GM21723 (cell line): ENCODE measurements around the gene ATG16L1.

Source experiments
- ATAC-seq: cut with Tn5 transposase; IDR thresholded peaks from one replicate; pipeline ENCODE4 v1.9.1; 2021; ENCODE audit warnings: mild to moderate bottlenecking, moderate library complexity; ENCODE audit not compliant: unreplicated experiment

ATG16L1 gene

DNA sequence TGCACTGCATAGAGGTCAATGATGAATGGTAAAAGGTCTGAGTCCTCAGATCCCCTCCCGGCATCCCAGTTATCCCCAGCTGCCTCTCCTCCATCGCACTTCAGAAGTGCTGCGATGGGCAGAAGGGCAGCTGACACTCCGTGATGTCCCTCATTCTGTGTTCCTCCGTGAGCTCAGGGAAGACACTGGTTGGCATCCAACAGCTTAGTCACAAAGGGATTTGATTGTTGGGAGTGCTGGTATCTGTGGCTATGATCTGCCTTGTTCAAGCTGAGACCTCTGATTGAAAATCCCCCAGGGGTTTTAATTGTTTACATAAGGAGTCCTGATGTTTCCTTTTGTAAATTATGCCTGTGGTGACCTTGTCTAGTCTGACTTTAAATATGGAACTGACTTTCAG is 37.2 kb downstream of the ATG16L1 start:
- no peak for ATAC-seq

DNA sequence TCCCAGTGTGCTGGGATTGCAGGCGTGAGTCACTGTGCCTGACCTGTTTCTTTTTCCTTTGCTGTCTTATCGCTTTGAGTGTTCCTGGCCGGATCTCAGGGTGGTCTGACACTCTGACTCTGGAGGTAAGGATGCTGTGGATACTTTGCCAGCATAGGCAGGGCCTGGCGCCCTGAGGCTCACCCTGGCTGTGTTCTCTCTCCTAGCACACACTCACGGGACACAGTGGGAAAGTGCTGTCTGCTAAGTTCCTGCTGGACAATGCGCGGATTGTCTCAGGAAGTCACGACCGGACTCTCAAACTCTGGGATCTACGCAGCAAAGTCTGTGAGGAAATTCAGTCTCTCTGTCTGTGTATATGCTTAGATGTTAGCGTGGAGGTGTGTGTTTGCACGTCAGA is 38.2 kb downstream of the ATG16L1 start:
- no peak for ATAC-seq

DNA sequence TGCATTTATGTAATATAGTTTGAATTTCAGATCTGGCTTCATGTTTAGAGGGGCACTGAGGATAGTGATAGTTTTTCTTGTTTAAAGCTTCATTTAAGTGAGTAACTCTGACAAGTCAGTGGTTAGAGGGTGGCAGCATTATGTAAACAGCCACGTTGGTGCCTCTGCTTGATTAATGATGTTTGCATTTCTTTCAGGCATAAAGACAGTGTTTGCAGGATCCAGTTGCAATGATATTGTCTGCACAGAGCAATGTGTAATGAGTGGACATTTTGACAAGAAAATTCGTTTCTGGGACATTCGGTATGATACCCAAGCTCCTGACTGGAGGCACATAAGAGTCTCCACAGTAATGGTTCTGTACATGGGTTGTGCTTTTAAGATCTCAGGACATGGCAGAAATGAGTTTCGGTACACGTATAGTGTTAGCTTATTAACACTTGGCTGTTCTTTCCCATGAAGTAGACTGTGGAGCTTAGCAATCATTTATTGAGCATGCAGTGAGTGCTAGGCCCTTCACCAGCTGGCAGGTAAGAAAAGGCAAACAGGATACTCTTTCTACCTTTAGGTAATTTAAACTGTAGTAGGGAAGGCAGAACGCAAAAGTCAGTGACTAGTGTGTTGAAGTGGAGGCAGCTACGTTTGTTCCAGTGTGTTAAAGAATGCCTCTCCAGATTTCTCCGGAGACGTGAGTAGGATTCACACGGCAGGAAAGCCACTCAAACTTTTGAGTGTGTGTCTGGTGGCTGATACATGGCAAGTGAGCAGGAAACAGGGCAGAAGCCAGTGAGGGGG is 38.8 kb downstream of the ATG16L1 start:
- ATAC-seq, result no peak

DNA sequence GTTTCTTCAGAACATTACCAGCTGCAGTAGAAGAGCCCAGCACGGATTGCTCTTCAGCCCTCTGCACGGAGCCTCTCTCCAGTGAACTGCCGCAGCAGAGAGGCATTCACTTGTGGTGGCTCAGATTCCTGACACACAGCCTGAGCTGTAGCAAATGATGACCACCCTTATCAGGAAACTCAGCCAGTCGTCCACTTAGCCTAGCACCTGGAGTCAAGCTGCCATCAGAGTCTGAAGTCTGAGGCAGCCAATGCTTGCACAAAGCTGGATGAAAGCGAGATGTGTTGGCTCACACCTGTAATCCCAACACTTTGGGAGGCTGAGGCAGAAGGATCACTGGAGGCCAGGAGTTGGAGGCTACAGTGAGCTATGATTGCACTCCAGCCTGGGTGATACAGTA is 44.4 kb downstream of the ATG16L1 start:
- ATAC-seq, result no peak

DNA sequence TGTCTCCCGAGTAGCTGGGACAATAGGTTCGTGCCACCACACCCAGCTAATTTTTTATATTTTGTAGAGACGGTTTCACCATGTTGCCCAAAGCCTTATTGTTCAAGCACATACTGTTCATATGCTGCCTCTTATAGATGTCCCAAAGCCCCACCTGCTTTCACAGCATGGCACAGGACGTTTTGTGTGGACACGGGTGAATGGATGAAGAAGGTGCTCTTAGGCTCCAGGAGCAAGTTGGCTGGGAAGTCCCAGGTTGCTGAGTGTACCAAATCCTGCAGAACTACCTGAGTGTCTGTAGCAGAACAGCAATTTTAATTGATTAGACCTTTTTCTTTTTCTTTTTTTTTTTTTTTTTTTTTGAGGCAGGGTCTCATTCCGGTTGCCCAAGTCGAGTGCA is 45.6 kb downstream of the ATG16L1 start:
- no peak for ATAC-seq

DNA sequence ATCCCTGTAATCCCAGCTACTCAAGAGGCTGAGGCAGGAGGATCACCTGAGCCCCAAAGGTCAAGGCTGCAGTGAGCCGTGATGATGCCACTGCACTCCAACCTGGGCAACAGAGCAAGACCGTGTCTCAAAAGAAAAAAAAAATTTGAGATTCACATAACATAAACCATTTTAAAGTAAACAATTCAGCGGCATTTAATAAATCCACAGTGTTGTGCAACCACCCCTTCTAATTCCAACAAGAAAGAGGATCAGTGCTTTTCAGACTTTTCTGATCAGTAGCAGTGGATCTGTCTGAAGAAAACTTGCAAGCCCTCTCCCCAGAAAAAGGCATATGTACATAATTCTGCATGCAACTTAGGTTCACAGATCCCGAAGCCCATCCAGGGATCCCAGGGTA is 48.9 kb downstream of the ATG16L1 start:
- ATAC-seq, result no peak

DNA sequence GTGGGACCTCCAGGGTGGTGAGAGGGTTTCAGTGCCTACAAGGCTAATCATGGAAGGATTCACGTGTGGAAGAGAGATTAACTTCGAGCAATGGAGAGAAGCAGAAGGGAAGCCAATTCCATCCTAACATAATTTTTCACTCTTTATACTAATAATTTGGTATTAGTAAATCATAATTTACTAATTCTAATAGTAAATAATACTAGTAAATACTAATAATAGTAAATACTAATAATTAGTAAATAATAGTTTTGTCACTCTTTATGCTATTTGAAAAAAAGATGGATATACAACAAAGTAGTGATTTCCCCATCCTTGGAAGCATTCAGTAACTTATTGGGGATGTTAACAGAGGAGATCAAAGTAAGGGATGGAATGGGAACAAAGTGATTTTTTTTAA is 49.8 kb downstream of the ATG16L1 start:
- ATAC-seq, result no peak

DNA sequence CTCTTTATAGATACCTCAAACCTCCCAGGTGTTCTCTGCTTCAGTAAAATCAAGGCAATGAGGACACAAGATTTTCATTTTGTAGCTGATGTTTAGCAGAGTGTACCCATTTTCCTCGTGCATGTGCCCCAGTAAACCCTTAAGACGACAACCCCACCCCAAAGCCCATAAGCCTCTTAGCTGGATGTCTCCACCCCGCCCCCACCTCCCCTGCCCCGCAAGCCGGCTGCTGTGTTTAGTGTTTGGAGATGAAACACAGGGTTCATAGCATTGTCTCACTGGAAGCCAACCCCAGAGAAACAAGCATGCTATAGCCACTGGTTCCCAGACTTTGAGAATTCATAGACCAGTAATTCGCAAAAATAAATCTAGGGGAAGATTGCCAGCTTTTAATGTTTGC is 50.3 kb downstream of the ATG16L1 start:
- no peak for ATAC-seq

DNA sequence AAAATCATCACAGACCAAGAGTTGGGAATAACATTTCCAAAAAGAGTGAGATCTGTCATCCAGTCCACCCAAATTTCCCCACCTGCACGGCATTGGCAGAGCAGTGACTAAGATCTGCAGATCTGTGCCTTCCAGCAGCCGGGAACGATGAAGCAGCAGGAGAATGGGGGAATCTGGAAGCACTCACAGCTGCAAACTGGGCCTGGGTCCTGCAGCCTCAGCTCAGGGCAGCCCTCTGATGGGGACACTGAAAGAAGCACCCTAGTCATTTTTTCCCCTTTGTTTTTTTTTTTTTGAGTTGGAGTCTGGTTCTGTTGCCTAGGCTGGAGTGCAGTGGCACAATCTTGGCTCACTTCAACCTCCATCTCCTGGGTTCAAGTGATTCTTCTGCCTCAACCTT is 51.8 kb downstream of the ATG16L1 start:
- no peak for ATAC-seq

DNA sequence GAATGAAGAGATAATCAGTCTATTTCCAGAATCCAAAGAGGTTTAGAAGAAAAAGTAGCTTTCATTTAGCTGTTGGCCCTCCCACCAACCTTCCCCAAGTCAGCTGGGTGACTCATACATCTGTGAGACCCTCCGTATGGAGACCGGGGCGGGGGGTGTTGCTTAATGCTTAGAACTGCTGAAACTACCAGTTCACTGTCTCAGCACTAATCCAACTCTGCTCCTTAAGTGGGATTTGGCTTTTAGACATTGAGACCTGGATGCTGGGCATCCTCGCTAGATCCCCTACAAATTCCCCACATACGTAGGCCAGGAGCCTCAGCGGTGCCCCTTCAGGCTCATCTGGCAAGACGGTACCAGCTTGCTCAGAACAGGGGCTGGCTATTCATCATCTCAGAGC is 56.1 kb downstream of the ATG16L1 start, which contains the start of gene SAG:
Gene SAG, plus strand, starts transcription at position 252 of the 400 bp plus-strand sequence. CDS start 1,374 bp downstream, outside the sequence.
- no peak for ATAC-seq

DNA sequence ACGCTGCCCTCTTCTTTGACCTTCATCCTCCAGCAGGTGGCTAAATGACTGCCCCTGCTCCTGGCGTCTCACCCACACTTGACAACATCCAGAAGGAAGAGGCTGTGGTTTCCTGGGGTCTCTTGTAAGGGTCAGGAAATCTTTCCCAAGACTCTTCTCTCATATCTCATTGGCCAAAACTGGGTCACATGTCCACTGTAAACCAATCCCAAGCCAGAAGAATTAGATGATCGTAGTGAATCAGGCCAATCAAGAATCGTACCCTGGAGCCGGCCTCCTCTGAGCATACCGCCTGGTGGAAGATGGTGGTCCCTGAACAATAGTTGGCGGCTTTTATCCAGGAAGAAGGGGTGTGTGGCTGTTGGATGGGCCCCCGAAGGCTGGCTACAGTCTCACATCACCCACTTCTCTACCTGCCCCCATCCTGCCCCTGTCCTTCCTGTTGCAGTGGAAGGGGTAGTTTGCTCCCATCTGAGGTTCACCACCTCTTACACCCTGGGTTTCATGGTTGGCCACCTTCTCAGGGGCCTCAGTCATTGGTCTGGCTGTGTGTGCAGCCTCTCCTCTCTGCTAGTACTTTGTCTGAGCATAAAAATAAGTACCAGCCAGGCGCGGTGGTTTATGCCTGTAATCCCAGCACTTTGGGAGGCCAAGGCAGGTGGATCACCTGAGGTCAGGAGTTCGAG is 59.9 kb downstream of the ATG16L1 start:
- ATAC-seq, result no peak

DNA sequence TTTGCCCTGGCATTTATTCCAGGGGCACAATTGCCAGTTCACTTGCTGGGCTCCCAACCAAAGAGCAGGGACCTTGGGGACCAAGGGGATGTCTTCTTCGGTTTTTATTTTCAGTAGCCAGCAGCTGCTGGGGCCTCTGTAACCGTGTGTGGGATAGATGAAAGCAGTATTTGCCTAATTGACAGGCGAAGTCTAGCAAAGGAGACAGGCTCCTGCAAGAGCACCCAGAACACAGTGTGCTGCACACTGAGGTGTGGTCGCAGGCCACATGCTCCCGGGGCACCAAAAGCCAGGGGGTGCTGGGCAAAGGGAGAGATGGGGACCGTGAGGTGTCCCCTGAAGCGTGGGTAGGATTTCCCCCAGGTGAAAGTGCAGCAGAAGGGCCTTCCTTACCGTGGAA is 61.4 kb downstream of the ATG16L1 start:
- no peak for ATAC-seq

DNA sequence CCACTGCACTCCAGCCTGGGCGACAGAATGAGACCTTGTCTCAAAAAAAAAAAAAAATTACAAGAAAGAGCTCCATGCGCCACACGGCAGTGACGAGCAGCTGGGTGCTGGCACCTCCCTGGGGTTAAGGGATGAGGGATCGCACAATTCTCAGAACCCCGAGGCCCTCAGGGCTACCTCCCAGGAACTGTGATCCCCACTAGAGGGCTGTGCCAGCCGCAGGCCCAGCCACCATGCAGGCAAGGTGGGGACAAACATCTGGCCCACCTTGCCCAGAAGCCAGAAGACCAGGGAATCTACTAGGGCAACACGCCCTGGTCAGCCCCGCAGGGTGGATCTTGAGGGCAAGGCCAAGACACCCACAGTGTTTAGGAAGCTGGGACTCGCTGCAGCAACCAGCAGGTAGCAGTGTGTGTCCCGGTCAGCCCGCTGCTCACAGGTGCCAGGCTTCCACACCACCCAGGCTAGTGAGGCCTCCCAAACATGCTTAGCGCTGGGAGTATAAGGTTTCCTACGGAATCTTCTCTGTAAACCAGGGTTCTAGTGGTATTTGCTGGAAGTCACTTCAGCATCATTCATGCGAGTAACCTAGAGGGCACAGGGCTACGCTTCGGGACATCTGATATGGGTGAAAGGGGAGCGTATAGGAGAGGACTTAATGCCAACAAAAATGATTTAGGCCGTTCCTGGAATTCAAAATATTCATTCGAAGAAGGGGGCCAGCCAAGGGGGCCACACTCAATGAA is 62.9 kb downstream of the ATG16L1 start:
- no peak for ATAC-seq

DNA sequence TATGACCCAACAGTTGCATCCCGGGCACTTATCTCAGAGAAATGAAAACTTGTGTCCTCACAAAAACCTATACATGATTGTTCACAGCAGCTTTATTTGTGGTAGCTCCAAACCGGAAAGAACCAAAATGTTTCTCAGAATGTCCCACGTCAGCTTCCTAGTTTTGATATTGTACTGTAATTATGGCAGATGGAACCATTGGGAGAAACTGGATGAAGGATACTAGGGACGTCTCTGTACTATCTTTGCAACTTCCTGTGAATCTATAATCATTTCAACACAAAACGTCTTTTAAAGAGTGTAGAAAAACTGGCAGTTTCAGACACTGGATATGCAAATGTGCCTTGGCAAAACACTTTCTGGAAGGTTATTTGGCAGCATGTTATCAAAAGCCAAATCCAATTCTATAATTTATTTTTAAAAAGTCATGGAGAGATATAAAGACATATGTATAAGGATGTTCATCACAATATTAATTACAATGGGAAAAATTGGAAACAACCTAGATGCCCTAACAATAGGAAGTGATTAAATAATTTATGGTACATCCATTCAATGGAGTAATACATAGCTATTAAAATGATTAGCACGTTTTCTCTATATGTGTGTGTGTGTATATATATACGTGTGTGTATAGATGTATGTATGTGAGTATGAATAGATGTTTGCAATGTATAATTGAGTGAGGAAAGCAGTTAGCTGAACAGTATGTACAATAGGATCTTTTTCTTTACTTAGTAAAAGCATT is 65.9 kb downstream of the ATG16L1 start:
- no peak for ATAC-seq

DNA sequence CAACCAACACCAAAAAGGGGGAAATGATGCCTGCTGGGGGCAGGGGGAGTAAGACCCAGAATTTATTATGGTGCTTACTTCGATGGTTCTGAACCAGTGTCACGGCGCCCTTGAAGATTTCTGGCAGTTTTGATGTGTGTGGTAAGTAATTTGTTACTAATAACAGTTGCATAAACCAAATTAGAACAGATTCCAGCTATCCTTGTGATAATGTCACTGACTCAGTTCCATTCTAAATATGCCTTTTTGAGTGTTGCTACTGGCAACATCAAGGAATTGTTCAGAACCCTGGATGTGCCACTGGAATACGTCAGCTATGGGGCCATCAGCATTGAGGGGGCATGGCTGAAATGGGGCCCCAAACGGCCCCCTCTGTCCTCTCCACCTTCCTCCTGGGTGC is 67.8 kb downstream of the ATG16L1 start:
- no peak for ATAC-seq

DNA sequence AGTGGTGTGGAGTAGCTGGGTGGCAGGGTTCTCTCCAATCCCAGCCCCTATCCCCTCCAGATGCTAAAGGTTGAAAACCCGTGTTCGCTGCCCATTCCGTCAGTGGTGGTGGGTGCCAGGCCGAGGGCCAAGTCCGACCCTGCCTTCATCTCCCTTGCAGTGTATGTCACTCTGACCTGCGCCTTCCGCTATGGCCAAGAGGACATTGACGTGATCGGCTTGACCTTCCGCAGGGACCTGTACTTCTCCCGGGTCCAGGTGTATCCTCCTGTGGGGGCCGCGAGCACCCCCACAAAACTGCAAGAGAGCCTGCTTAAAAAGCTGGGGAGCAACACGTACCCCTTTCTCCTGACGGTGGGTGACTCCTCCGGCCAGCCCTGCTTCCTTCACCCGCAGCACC is 69.0 kb downstream of the ATG16L1 start:
- ATAC-seq, result no peak

DNA sequence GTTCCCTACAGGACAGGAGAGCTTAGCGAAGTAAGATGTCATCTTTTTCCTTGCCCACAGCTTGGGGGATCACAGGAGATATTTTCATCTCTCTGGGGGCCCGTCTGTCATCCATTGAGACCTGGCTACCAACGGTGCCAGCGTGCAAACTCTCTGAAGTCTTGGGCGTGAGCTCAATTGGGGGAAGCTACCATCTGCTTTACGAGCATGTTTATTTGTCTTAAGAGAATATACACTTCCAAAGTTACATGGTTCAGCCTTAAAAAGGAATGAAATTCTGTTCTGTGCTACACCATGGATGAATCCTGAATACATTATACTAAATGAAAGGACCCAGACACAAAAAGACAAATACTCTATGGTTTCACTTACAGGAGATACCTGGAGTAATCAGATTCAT is 69.7 kb downstream of the ATG16L1 start:
- ATAC-seq, result no peak

DNA sequence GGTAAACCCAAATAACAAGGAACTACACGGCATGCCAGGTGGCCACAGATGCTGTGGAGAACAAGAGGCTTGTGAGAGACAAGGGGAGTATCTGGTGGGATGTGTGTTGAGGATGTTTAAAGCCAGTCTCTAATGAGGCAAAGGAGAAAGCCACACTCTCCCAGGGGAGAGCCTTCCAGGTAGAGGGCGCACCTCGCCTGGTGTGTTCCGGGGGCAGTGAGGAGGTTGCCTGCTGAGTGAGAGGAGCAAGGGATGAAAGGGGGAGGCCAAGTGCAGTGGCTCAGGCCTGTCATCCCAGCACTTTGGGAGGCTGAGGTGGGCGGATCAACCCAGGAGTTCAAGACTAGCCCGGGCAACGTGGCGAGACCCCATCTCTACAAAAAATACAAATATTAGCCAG is 72.4 kb downstream of the ATG16L1 start:
- no peak for ATAC-seq

DNA sequence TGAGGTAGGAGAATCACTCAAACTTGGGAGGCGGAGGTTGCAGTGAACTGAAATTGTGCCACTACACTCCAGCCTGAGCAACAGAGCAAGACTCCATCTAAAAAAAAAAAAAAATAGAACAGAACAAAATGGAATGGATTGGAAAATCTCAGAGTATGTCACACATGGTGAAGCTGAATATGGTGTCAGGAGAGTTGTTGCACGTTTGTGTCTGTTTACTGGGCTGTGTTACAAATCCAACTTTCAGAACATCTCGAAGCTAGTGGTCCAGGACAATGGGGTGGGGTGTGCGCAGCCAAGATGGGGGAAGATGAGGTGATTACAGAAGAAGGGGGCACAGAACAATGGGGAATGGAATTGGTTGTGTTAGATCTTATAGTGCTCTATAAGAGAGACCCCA is 73.8 kb downstream of the ATG16L1 start:
- no peak for ATAC-seq

DNA sequence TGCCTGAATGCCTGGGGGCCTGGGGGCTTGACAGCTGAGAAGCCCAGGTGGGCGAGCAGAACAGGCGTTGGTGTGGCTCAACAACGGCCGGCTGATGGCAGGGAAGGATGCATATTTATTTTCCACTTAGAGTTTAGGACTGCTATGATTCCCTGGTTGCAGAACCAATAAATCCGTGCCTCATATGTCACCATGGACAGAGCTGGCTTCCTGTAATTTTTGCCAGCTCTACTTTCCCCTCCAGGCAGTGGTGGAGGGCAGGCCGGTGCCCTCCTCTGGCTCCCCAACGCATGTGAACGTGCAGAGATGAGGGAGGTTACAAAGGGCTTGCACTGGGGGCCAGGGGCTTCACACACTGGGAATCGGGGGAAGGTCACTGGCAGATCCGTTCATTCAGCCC is 74.3 kb downstream of the ATG16L1 start:
- ATAC-seq, result no peak

DNA sequence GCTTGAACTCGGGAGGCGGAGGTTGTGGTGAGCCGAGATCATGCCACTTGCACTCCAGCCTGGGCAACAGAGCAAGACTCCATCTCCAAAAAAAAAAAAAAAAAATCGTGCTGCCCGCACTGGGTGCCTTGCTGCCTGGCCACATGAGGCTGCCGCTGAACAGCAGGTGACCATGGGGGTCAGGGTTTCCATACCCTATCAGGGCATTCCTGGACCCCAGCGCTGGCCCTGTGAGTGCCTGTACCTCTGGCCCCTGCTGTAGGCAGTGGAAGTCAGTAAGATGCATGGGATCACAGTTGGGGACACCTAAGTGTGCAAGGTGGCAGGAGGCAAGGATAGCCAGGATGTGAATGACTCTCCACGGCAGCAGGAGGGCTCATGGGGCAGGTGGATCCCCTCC is 75.0 kb downstream of the ATG16L1 start:
- no peak for ATAC-seq
